ENCODE data around the gene CPSF6.
A peak's percentile ranks its signal among the peaks of the same experiment; 100 is the strongest.
"Not testable (repeated sequence)": the region's sequence is repeated elsewhere in the genome, so short reads cannot be mapped to it uniquely, and the experiment has no call there.

Gene CPSF6

GRCh38 chr12:69239352-69239921 lies at the start of gene CPSF6:
TSS of gene CPSF6 (plus strand) at chr12:69239569. CDS start at chr12:69239647, 78 bp downstream.
- peak; percentile 75 for DNase-seq

GRCh38 chr12:69196302-69197288 lies 42.8 kb upstream of the CPSF6 start:
- DNase-seq = no peak

GRCh38 chr12:69199976-69200375 lies 39.4 kb upstream of the CPSF6 start:
- not testable (repeated sequence) for DNase-seq

- DNase-seq = no peak
Measured at GRCh38 chr12:69204191-69204590, 35.2 kb upstream of the CPSF6 start.

GRCh38 chr12:69210661-69211060 lies 28.7 kb upstream of the CPSF6 start:
- no peak for DNase-seq

- no peak for DNase-seq
Measured at GRCh38 chr12:69211160-69211559, 28.2 kb upstream of the CPSF6 start.

- DNase-seq = no peak
Measured at GRCh38 chr12:69214169-69214568, 25.2 kb upstream of the CPSF6 start.

- no peak for DNase-seq
Measured at GRCh38 chr12:69225251-69225910, 14.0 kb upstream of the CPSF6 start.

GRCh38 chr12:69231479-69231878 lies 7.9 kb upstream of the CPSF6 start:
- no peak for DNase-seq

GRCh38 chr12:69238589-69239351 lies 599 bp upstream of the CPSF6 start:
- no peak for DNase-seq

- DNase-seq = no peak
Measured at GRCh38 chr12:69239922-69240630, 707 bp downstream of the CPSF6 start.

GRCh38 chr12:69240631-69240995 lies 1.2 kb downstream of the CPSF6 start:
- DNase-seq = no peak

- DNase-seq = no peak
Measured at GRCh38 chr12:69241438-69242092, 2.2 kb downstream of the CPSF6 start.

GRCh38 chr12:69243099-69244084 lies 4.0 kb downstream of the CPSF6 start:
- no peak for DNase-seq

GRCh38 chr12:69247268-69248018 lies 8.1 kb downstream of the CPSF6 start:
- no peak for DNase-seq

- no peak for DNase-seq
Measured at GRCh38 chr12:69252033-69252432, 12.7 kb downstream of the CPSF6 start.

- DNase-seq = no peak
Measured at GRCh38 chr12:69254046-69254445, 14.7 kb downstream of the CPSF6 start.

- no peak for DNase-seq
Measured at GRCh38 chr12:69254862-69255261, 15.5 kb downstream of the CPSF6 start.

GRCh38 chr12:69258655-69259054 lies 19.3 kb downstream of the CPSF6 start:
- no peak for DNase-seq
